GM11168 (cell line): ENCODE measurements around the gene SEZ6L.

Experiments
- in situ Hi-C: fragments of 300-500 bp; cut with MboI; formaldehyde crosslinking; loops from one replicate; pipeline ENCODE4 v1.12.0; 2022; ENCODE audit warnings: low sequenced_read_pairs; ENCODE audit not compliant: unreplicated experiment

The SEZ6L gene

DNA sequence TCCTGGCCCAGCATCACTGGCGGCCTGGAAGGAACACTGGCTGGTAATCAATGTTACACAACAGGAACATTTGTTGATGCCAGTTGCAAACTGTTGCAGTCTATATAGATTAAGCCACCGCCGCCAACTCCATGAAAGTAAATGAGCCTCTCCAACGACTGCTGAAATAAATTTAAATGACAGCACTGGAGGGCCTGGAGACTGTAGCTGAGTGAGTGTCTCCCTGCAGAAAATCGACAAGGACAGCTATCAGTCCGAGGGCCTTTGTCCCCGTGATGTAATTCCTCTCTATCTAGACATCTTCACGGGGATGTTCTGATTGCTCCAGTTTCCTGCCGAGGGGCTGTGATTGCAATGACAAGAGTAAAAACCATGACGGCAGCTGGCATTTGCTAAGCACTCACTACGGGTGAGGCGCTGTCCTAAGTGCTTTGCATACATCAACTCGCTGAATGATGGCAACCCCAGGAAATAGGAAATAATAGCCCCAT is 120.4 kb downstream of the SEZ6L start:
- in situ Hi-C loops, result no loop called here

DNA sequence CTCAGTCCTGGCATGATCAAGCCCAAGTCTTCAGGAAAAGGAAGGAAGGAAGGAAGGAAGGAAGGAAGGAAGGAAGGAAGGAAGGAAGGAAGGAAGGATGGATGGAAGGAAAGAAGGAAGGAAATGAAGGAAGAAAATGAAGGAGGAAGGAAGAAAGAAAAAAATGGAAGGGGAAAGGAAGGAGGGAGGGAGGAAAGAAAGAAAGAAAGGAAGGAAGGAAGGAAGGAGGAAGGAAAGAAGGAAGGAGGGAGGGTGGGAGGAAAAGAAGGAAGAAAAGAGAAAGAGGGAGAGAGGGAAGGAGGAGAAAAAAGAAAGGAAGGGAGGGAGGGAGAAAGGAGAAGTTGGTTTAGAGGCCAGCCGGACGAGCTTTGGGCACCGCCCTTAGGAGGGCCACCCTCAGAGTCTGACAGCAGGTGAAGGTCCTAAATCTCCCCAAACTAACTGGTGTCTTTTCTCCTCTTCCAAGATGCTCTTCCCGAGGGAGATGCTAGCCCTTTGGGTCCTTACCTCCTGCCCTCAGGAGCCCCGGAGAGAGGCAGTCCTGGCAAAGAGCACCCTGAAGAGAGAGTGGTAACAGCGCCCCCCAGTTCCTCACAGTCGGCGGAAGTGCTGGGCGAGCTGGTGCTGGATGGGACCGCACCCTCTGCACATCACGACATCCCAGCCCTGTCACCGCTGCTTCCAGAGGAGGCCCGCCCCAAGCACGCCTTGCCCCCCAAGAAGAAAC is 122.8 kb downstream of the SEZ6L start:
- in situ Hi-C loops, result no loop called here

DNA sequence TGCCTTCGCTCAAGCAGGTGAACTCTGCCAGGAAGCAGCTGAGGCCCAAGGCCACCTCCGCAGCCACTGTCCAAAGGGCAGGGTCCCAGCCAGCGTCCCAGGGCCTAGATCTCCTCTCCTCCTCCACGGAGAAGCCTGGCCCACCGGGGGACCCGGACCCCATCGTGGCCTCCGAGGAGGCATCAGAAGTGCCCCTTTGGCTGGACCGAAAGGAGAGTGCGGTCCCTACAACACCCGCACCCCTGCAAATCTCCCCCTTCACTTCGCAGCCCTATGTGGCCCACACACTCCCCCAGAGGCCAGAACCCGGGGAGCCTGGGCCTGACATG is 123.4 kb downstream of the SEZ6L start:
- in situ Hi-C loops, result no loop called here

GRCh38 chr22:26295563-26296126 is 126.4 kb downstream of the SEZ6L start:
- in situ Hi-C loops, result no loop called here

DNA sequence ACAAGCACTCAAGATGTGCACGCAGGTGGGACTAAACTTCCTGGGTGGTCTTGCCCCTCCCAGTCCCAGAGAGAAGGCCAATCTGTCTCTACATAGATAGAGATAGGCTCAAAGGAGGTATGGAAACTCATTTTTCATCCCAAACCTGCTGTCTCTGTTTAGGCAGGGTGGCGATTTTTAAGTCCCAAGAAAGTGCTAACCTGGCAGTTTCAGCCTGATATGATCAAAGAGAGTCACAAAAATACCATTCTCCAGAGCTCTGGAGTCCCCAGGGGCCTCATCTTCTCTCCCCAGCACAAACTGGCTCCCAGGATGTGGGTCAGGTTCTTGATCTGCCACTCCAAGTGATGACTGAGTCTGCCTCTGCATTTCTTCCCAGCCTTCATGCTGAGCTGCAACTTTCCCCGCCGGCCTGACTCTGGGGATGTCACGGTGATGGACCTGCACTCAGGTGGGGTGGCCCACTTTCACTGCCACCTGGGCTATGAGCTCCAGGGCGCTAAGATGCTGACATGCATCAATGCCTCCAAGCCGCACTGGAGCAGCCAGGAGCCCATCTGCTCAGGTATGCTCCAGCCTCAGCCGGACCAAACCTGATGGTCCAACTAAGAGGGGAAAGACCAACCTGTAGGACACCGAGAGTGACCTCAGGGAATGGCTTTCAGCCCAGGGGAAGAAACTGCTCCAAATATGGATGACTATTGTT is 129.5 kb downstream of the SEZ6L start:
- in situ Hi-C loops, result no loop called here

GRCh38 chr22:26302726-26303125 is 133.5 kb downstream of the SEZ6L start:
- in situ Hi-C loops, result no loop called here

- in situ Hi-C loops, result no loop called here
Measured at GRCh38 chr22:26303475-26303874, 134.2 kb downstream of the SEZ6L start.

GRCh38 chr22:26304730-26305129 is 135.5 kb downstream of the SEZ6L start:
- in situ Hi-C loops, result no loop called here

GRCh38 chr22:26308467-26308866 is 139.2 kb downstream of the SEZ6L start:
- in situ Hi-C loops, result no loop called here

DNA sequence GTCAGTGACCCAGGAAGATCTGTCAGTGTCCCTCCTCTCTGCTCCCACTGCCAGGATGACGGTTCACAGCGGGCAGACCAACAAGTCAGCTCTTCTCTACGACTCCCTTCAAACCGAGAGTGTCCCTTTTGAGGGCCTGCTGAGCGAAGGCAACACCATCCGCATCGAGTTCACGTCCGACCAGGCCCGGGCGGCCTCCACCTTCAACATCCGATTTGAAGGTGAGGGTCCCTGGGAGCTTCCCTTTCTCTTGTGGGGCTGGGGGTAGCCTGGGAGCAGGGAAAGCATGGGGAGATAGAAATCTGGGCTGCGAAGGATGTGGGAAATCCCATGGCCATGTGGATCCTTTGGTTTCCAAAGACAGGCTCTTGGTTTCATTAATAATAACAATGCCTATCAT is 141.4 kb downstream of the SEZ6L start:
- in situ Hi-C loops, result no loop called here

DNA sequence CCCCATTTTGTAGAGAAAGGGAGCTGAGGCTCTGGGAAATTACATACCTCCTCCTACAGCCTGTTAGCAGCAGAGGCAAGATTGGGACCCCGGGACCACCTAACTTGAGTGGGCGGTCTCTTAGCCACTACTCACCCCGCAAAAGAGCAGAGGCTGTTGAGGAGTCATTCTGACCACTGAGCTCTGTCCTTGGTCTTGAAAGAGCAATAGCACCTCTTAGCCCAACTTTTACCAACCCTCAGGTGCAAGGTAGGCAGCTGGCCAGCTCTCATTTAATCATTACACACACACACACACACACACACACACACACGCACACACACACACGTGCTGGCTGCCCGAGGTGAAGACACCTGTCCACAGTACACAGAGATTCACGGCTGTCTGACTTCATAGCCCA is 144.0 kb downstream of the SEZ6L start:
- in situ Hi-C loops, result no loop called here

- in situ Hi-C loops, result no loop called here
Measured at GRCh38 chr22:26314171-26314570, 144.9 kb downstream of the SEZ6L start.

DNA sequence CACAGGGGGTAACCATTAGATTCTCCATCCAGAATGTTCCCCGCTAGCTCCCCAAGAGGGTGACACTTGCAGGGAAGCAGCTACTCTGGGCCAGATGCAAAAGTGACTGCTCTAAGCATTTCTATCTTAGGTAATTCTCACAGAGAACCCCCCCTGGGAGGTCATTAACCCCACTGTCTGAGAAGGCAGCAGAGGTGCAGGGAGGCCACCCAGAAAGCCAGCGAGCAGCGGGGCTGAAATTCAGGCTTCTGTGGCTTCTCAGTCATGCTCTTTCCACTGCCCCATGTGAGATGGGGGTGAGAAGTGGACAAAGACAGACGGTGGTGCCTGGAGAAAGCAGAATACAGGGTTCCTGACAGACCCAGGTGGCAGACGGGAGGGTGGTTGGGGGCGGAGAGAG is 145.4 kb downstream of the SEZ6L start:
- in situ Hi-C loops, result no loop called here

GRCh38 chr22:26316732-26317285 is 147.5 kb downstream of the SEZ6L start:
- in situ Hi-C loops, result no loop called here

GRCh38 chr22:26318975-26319374 is 149.7 kb downstream of the SEZ6L start:
- in situ Hi-C loops, result no loop called here

DNA sequence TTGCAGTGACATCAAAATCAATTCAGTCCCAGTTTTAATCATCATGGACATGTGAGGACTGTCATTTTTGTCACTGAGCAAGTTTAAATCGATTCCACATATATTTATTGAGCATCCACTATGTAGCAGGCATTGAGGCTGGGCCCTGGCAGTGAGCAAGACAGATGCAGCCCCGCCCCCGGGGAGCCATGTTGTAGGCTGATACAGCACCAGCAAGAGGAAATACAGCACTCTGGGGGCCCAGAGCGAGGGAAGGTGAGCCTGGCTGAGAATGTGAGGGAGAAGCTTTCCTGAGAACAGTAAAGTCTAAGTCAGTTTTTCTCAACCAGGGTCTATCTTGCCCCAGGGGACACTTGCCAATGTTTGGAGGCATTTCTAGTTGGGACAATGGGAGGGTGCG is 151.2 kb downstream of the SEZ6L start:
- in situ Hi-C loops, result no loop called here

DNA sequence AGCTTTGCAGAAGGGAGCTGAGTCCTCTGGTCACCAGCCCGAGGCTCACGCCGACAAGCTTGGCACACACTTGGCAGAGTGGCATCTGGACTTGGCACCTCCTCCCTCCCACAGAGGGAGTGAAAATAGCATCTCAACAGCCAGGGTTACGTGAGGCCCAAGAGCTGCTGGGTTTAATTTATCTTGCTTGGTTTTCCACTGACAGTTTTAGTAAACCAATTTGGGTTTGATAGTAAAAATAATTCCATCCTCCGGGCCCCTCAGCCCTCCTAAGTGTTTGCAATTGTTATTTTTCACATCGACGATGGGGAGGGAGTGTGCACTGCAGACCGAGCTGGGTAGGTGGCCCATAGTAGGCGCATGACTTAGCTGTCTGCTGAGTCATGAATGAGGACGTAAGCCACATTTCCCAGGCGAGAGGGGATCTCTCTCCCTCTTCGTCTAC is 152.2 kb downstream of the SEZ6L start:
- in situ Hi-C loops, result no loop called here

GRCh38 chr22:26322179-26322905 is 153.1 kb downstream of the SEZ6L start:
- in situ Hi-C loops, result no loop called here

DNA sequence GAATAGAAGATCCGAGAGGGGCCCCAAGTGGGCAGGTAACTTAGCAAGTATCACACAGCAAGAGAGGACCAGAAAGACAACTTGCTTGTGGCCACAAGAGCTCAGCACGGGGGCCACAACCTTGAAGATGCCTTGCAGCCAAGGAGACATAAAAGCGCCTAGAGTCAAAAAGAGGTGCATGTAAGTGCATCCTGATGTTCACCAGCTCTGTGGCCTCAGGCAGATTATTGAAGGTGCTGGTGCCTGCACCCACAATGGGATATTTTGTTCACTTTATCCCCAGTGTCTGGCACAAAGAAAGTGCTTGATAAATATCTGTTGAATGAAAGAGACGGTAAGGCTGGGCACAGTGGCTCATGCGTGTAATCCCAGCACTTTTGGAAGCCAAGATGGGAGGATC is 153.8 kb downstream of the SEZ6L start:
- in situ Hi-C loops, result no loop called here

GRCh38 chr22:26324150-26324549 is 154.9 kb downstream of the SEZ6L start:
- in situ Hi-C loops, result no loop called here
